IMR-90 (cell line): Measurements from ENCODE around the gene VAV3. TPM values are rescaled to one million over a fixed set of nuclear protein-coding genes. Genes with fewer than 3 reads are reported as not detected.

ENCODE experiments used
- ATAC-seq: fragments of 200-7000 bp; cut with Tn5 transposase; 2 replicates; pipeline ENCODE4 v1.9.1; 2020; ENCODE audit warnings: low read depth, mild to moderate bottlenecking, moderate library complexity
- BruUV-seq: library from RNA; stranded (reverse); fragments of 400-500 nt; replicated peaks from 2 replicates; lab custom pipeline; 2021; lab: Mats Ljungman, UMichigan
- CTCF ChIA-PET: fragments of 300-600 bp; formaldehyde crosslinking; extraction: SDS; loops from one replicate; lab custom pipeline; 2021; ENCODE audit warnings: antibody characterized with exemption; lab: Yijun Ruan, JAX
- POLR2A ChIA-PET: fragments of 300-600 bp; sonication (Branson Sonifier 250); formaldehyde crosslinking; loops from one replicate; lab custom pipeline; 2022; ENCODE audit warnings: antibody characterized with exemption; ENCODE audit not compliant: unreplicated experiment; lab: Charles Lee
- DNase-seq: peaks from one replicate; pipeline ENCODE4 v3.0.0; 2013
- H2AFZ ChIP-seq: replicated peaks from 2 replicates; pipeline ENCODE3; 2013; ENCODE audit warnings: low read length, mild to moderate bottlenecking; ENCODE audit not compliant: poor library complexity
- H2AK5ac ChIP-seq: 2 replicates; pipeline ENCODE4 v1.6.1; 2013; ENCODE audit warnings: low read depth, low read length, inconsistent platforms
- H2AK9ac ChIP-seq: replicated peaks from 2 replicates; pipeline ENCODE3; 2013; ENCODE audit warnings: mild to moderate bottlenecking, low read depth, low read length, moderate library complexity; ENCODE audit not compliant: poor library complexity
- H2BK120ac ChIP-seq: 2 replicates; pipeline ENCODE4 v1.6.1; 2013; ENCODE audit warnings: low read depth, low read length, inconsistent platforms
- H2BK15ac ChIP-seq: 3 replicates; pipeline ENCODE4 v1.6.1; 2013; ENCODE audit warnings: low read depth, low read length, inconsistent platforms
- H2BK20ac ChIP-seq: 2 replicates; pipeline ENCODE4 v1.6.1; 2013; ENCODE audit warnings: low read depth, mild to moderate bottlenecking, inconsistent platforms, low read length, moderate library complexity
- H2BK5ac ChIP-seq: 2 replicates; pipeline ENCODE4 v1.6.1; 2013; ENCODE audit warnings: mild to moderate bottlenecking, low read depth, low read length, inconsistent platforms; ENCODE audit not compliant: poor library complexity, severe bottlenecking
- H3K14ac ChIP-seq: replicated peaks from 2 replicates; pipeline ENCODE4 v1.6.1; 2013; ENCODE audit warnings: low read depth, low read length, inconsistent platforms
- H3K18ac ChIP-seq: 2 replicates; pipeline ENCODE4 v1.6.1; 2013; ENCODE audit warnings: low read depth, low read length, control low read depth
- H3K23ac ChIP-seq: 2 replicates; pipeline ENCODE4 v1.6.1; 2013; ENCODE audit warnings: low read depth, low read length, inconsistent platforms
- H3K27ac ChIP-seq: 2 replicates; pipeline ENCODE4 v1.5.1; 2013; ENCODE audit warnings: mild to moderate bottlenecking, control low read depth, low read length; ENCODE audit not compliant: insufficient read depth
- H3K27me3 ChIP-seq: 2 replicates; pipeline ENCODE4 v1.6.1; 2013; ENCODE audit warnings: low read length; ENCODE audit not compliant: control insufficient read depth, insufficient read depth
- H3K36me3 ChIP-seq: 2 replicates; pipeline ENCODE4 v1.6.1; 2013; ENCODE audit warnings: low read length, mixed read lengths; ENCODE audit not compliant: control insufficient read depth, insufficient read depth
- H3K4ac ChIP-seq: 2 replicates; pipeline ENCODE4 v1.6.1; 2013; ENCODE audit warnings: low read depth, low read length, inconsistent platforms
- H3K4me1 ChIP-seq: 2 replicates; pipeline ENCODE4 v1.6.1; 2013; ENCODE audit warnings: low read length, mixed read lengths; ENCODE audit not compliant: control insufficient read depth, insufficient read depth
- H3K4me2 ChIP-seq: 2 replicates; pipeline ENCODE4 v1.6.1; 2013; ENCODE audit warnings: low read depth, mild to moderate bottlenecking, control low read depth, low read length, moderate library complexity
- H3K4me3 ChIP-seq: 2 replicates; pipeline ENCODE4 v1.5.1; 2013; ENCODE audit warnings: low read depth, mild to moderate bottlenecking, control low read depth, low read length, moderate library complexity; ENCODE audit not compliant: insufficient read depth
- H3K56ac ChIP-seq: 2 replicates; pipeline ENCODE4 v1.6.1; 2013; ENCODE audit warnings: low read length, inconsistent platforms; ENCODE audit not compliant: insufficient read depth; ENCODE audit errors: extremely low read depth
- H3K79me1 ChIP-seq, 2 experiments: 2 replicates each; pipeline ENCODE4 v1.6.1; 2013; ENCODE audit warnings: low read length in 2 of 2, inconsistent platforms in 1 of 2, low read depth in 1 of 2
- H3K9ac ChIP-seq: 2 replicates; pipeline ENCODE4 v1.6.1; 2013; ENCODE audit warnings: low read depth, low read length, control low read depth
- H3K9me1 ChIP-seq: 2 replicates; pipeline ENCODE4 v1.6.1; 2013; ENCODE audit warnings: low read length, inconsistent platforms; ENCODE audit not compliant: insufficient read depth
- H3K9me3 ChIP-seq: 2 replicates; pipeline ENCODE4 v1.6.1; 2013; ENCODE audit warnings: low read length; ENCODE audit not compliant: control insufficient read depth, insufficient read depth
- H4K20me1 ChIP-seq: 2 replicates; pipeline ENCODE4 v1.6.1; 2013; ENCODE audit warnings: low read length, inconsistent platforms; ENCODE audit not compliant: insufficient read depth
- H4K5ac ChIP-seq: 2 replicates; pipeline ENCODE4 v1.6.1; 2013; ENCODE audit warnings: mild to moderate bottlenecking, low read depth, low read length, control low read depth
- H4K8ac ChIP-seq, 2 experiments: 2 replicates each; pipeline ENCODE4 v1.6.1; 2013; ENCODE audit warnings: low read depth in 2 of 2, low read length in 2 of 2, control low read depth in 1 of 2, inconsistent platforms in 1 of 2
- H4K91ac ChIP-seq: 2 replicates; pipeline ENCODE4 v1.6.1; 2013; ENCODE audit warnings: low read depth, low read length, inconsistent platforms; ENCODE audit not compliant: insufficient read depth
- CEBPB ChIP-seq: IDR thresholded peaks from 2 replicates; pipeline ENCODE4 v1.6.1; 2012; ENCODE audit warnings: low read depth, low read length, improper control_type of control experiment
- CHD1 ChIP-seq: IDR thresholded peaks from 2 replicates; pipeline ENCODE4 v1.6.1; 2012; ENCODE audit warnings: low read depth, low read length, improper control_type of control experiment
- FOS ChIP-seq: fragments of 150-350 bp; IDR thresholded peaks from 2 replicates; pipeline ENCODE4 v1.6.1; 2016; ENCODE audit warnings: low read depth, low read length
- NFE2L2 ChIP-seq: fragments of 150-350 bp; IDR thresholded peaks from 2 replicates; pipeline ENCODE4 v1.6.1; 2016; ENCODE audit warnings: low read depth, mild to moderate bottlenecking, low read length
- POLR2A ChIP-seq: IDR thresholded peaks from 2 replicates; pipeline ENCODE4 v1.6.1; 2012; ENCODE audit warnings: mild to moderate bottlenecking, low read depth, low read length
- RAD21 ChIP-seq: IDR thresholded peaks from 2 replicates; pipeline ENCODE4 v1.6.1; 2012; ENCODE audit warnings: low read length, improper control_type of control experiment
- RCOR1 ChIP-seq: IDR thresholded peaks from 2 replicates; pipeline ENCODE4 v1.6.1; 2012; ENCODE audit warnings: mild to moderate bottlenecking, low read length, improper control_type of control experiment; ENCODE audit not compliant: insufficient replicate concordance
- RFX5 ChIP-seq: IDR thresholded peaks from 2 replicates; pipeline ENCODE4 v1.8.0; 2012; ENCODE audit warnings: low read depth, mild to moderate bottlenecking, low read length, moderate library complexity
- SMC3 ChIP-seq: fragments of 150-350 bp; IDR thresholded peaks from 2 replicates; pipeline ENCODE4 v1.6.1; 2016; ENCODE audit warnings: low read depth, mild to moderate bottlenecking, antibody characterized with exemption, low read length, moderate library complexity
- USF2 ChIP-seq: fragments of 150-350 bp; IDR thresholded peaks from 2 replicates; pipeline ENCODE4 v1.6.1; 2017; ENCODE audit warnings: mild to moderate bottlenecking, antibody characterized with exemption, low read length, low read depth
- WGBS, 2 experiments: methylation state at CpG; one replicate each; pipeline versions ENCODE4 v1.1.5 to v1.1.7; 2013; ENCODE audit warnings: missing lambda C conversion rate in 2 of 2; ENCODE audit not compliant: insufficient read length in 1 of 2; ENCODE audit errors: extremely low coverage in 2 of 2; 5-methylcytosine and 5-hydroxymethylcytosine counted together
- dilution Hi-C: fragments of 300-500 bp; cut with HindIII; formaldehyde crosslinking; loops from one replicate; pipeline ENCODE4 v1.14.3; 2018; ENCODE audit warnings: low sequenced_read_pairs; ENCODE audit not compliant: unreplicated experiment
- in situ Hi-C: fragments of 300-500 bp; cut with MboI; formaldehyde crosslinking; loops from 3 replicates; pipeline ENCODE4 v1.14.3; 2019; ENCODE audit warnings: low sequenced_read_pairs, inconsistent platforms, mixed read lengths
- intact Hi-C: fragments of 100-400 bp; cut with micrococcal nuclease; formaldehyde crosslinking; loops from 2 replicates; pipeline ENCODE4 v1.10.0; 2022
- polyA plus RNA-seq, 3 experiments: library from polyadenylated mRNA; depleted of rRNA; stranded (reverse); fragments of >200 nt; gene quantifications; 2 replicates each; pipeline ENCODE4 v1.2.3, GENCODE V29; 2012; ENCODE audit warnings: low replicate concordance in 1 of 3
- total RNA-seq: library from RNA; depleted of rRNA; stranded (reverse); fragments of >200 nt; gene quantifications from 2 replicates; pipeline ENCODE4 v1.2.3, GENCODE V29; 2012
- TF ChIP-seq, protein P1 (sequence below): conservative IDR thresholded peaks from 2 replicates; pipeline ENCODE4 v1.5.1; 2012; ENCODE audit warnings: mild to moderate bottlenecking, low read depth, low read length, improper control_type of control experiment

Gene VAV3
- total and polyA plus RNA-seq, 2 of the 4 experiments (the other 2 are of a cell fraction) = 0.12 to 0.18 TPM

DNA sequence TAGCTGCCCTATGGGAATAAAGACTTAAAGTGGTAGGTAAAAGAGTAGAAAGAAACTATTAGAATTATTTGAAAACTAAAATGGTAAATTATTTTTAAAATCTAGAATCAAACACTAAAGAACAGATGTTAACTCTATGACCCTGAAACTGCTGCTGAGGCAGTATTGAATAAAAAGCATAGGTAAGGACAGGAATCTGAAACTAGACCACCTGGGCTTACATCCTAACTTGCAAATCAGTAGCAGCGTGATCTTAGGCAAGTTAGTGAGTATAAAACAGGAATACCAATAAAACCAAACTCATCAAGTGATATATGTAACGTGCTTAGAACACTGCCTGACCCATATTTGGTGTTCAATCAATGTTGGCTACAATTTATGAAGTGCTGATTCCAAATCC is 257.9 kb downstream of the VAV3 start:
- Histone ChIP-seq H4K8ac (no peak overlapping the region), H3K27ac (no peak overlapping the region), H4K5ac (no peak overlapping the region), H3K56ac (no peak overlapping the region), H3K14ac (no peak overlapping the region), H2BK5ac (no peak overlapping the region), H3K4me2 (no peak overlapping the region), H2BK15ac (no peak overlapping the region), H2AK5ac (no peak overlapping the region), H4K20me1 (no peaks in the 10 kb centered on the region), H3K4me3 (no peak overlapping the region), H2AFZ (no peak overlapping the region), H2BK20ac (no peak overlapping the region), H2AK9ac (no peak overlapping the region), H3K9ac (no peak overlapping the region), H3K4ac (no peak overlapping the region), H3K79me1 (no peaks in the 10 kb centered on the region), H3K9me1 (no peaks in the 10 kb centered on the region), H3K36me3 (no peaks in the 10 kb centered on the region), H3K18ac (no peak overlapping the region), H3K9me3 (no peaks in the 10 kb centered on the region), H3K23ac (no peak overlapping the region), H4K91ac (no peak overlapping the region), H3K4me1 (no peaks in the 10 kb centered on the region), H3K27me3 (no peaks in the 10 kb centered on the region), H2BK120ac (no peak overlapping the region)
- dilution Hi-C loops = no loop called here
- POLR2A ChIA-PET = no interaction called here
- no CpG with 5 or more reads among the region's 2 CpGs for WGBS, 2 experiments
- CTCF ChIA-PET = no interaction called here
- in situ Hi-C loops = no loop called here
- DNase-seq (no peak), ATAC-seq (no peak)
- TF ChIP-seq, protein P1, sequence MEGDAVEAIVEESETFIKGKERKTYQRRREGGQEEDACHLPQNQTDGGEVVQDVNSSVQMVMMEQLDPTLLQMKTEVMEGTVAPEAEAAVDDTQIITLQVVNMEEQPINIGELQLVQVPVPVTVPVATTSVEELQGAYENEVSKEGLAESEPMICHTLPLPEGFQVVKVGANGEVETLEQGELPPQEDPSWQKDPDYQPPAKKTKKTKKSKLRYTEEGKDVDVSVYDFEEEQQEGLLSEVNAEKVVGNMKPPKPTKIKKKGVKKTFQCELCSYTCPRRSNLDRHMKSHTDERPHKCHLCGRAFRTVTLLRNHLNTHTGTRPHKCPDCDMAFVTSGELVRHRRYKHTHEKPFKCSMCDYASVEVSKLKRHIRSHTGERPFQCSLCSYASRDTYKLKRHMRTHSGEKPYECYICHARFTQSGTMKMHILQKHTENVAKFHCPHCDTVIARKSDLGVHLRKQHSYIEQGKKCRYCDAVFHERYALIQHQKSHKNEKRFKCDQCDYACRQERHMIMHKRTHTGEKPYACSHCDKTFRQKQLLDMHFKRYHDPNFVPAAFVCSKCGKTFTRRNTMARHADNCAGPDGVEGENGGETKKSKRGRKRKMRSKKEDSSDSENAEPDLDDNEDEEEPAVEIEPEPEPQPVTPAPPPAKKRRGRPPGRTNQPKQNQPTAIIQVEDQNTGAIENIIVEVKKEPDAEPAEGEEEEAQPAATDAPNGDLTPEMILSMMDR = no peak
- TF ChIP-seq CHD1 (no peak), SMC3 (no peak), NFE2L2 (no peak), RAD21 (no peak), USF2 (no peak), RFX5 (no peak), CEBPB (no peak), POLR2A (no peak), RCOR1 (no peak), FOS (no peak)
- intact Hi-C loops = no loop called here
- BruUV-seq = no TSS peak
